HepG2 (cell line): ENCODE measurements around the gene DDRGK1. TPM values are rescaled to one million over a fixed set of nuclear protein-coding genes. Genes with fewer than 3 reads are reported as not detected.
A peak's percentile ranks its signal among the peaks of the same experiment; 100 is the strongest.

ENCODE experiments used
- CHD4 ChIP-seq: fragments of 200-600 bp; sonication (generic); IDR thresholded peaks from 2 replicates; pipeline ENCODE4 v1.7.0; 2017; ENCODE audit warnings: mild to moderate bottlenecking, low read length, borderline replicate concordance
- HDAC2 ChIP-seq: sonication (generic); formaldehyde crosslinking; IDR thresholded peaks from 2 replicates; pipeline ENCODE4 v1.4.0; 2020; ENCODE audit warnings: missing genetic modification reagents
- KDM1A ChIP-seq: IDR thresholded peaks from 2 replicates; pipeline ENCODE4 v1.6.1; 2016; ENCODE audit warnings: missing compliant biosample characterization
- KDM2A ChIP-seq: sonication (generic); formaldehyde crosslinking; IDR thresholded peaks from 2 replicates; pipeline ENCODE4 v1.4.0; 2020; ENCODE audit warnings: low read depth, missing genetic modification reagents, borderline replicate concordance
- KMT2B ChIP-seq: IDR thresholded peaks from 2 replicates; pipeline ENCODE4 v1.6.1; 2016; ENCODE audit warnings: missing genetic modification reagents, missing compliant biosample characterization
- LCORL ChIP-seq, 2 experiments: fragments of 450-650 bp in 1 of 2; sonication (generic) in 1 of 2; formaldehyde crosslinking in 1 of 2; IDR thresholded peaks; 2 replicates each; pipeline versions ENCODE4 v1.5.0 to v1.6.1; 2017 to 2020; ENCODE audit warnings: antibody characterized with exemption in 1 of 2, missing genetic modification reagents in 1 of 2
- MIER2 ChIP-seq: IDR thresholded peaks from 2 replicates; pipeline ENCODE4 v1.6.1; 2016; ENCODE audit warnings: missing biosample characterization, missing genetic modification reagents
- MLLT10 ChIP-seq: sonication (generic); formaldehyde crosslinking; IDR thresholded peaks from 2 replicates; pipeline ENCODE4 v1.4.0; 2020; ENCODE audit warnings: missing genetic modification reagents
- ONECUT2 ChIP-seq: sonication (generic); formaldehyde crosslinking; IDR thresholded peaks from 2 replicates; pipeline ENCODE4 v1.4.0; 2020; ENCODE audit warnings: missing genetic modification reagents
- PHF20 ChIP-seq: sonication (generic); formaldehyde crosslinking; IDR thresholded peaks from 2 replicates; pipeline ENCODE4 v1.5.0; 2020; ENCODE audit warnings: mild to moderate bottlenecking, missing genetic modification reagents
- PRMT3 ChIP-seq: sonication (generic); formaldehyde crosslinking; IDR thresholded peaks from 2 replicates; pipeline ENCODE4 v1.8.1; 2022; ENCODE audit warnings: low read depth, mild to moderate bottlenecking, moderate library complexity, missing genetic modification reagents, borderline replicate concordance
- SPEN ChIP-seq: sonication (generic); formaldehyde crosslinking; IDR thresholded peaks from 2 replicates; pipeline ENCODE4 v1.5.1; 2020; ENCODE audit warnings: low read depth, mild to moderate bottlenecking, missing genetic modification reagents
- TCF7 ChIP-seq: sonication (generic); IDR thresholded peaks from 2 replicates; pipeline ENCODE4 v1.6.1; 2016; ENCODE audit warnings: antibody characterized with exemption, low read depth
- TSC22D2 ChIP-seq: sonication (generic); formaldehyde crosslinking; IDR thresholded peaks from 2 replicates; pipeline ENCODE4 v1.5.1; 2020; ENCODE audit warnings: missing genetic modification reagents, mild to moderate bottlenecking, borderline replicate concordance
- ZNF614 ChIP-seq: IDR thresholded peaks from 2 replicates; pipeline ENCODE4 v1.6.1; 2018; ENCODE audit warnings: missing biosample characterization, missing genetic modification reagents, inconsistent platforms, borderline replicate concordance
- polyA plus RNA-seq, 8 experiments: library from polyadenylated mRNA; depleted of rRNA in 3 of 8; stranded (reverse) in 7 of 8; unstranded in 1 of 8; fragments of >200 nt; fragmentation: Illumina TruSeq in 4 of 8; extraction: Trizol in 4 of 8; gene quantifications; 2 replicates each; pipeline versions ENCODE4 v1.2.1 to v1.2.3, GENCODE V29; 2011 to 2016; ENCODE audit warnings: low read depth in 4 of 8, missing spikeins in 1 of 8, mixed read lengths in 1 of 8; ENCODE audit not compliant: insufficient read depth in 1 of 8
- total RNA-seq, 5 experiments: library from RNA; depleted of rRNA; stranded (reverse); fragments of >200 nt; fragmentation: Illumina TruSeq; extraction: Trizol; gene quantifications; 2 replicates each; pipeline ENCODE4 v1.2.3, GENCODE V29; 2016; ENCODE audit warnings: low read depth in 1 of 5
- TF ChIP-seq, protein P1 (sequence below): sonication (generic); formaldehyde crosslinking; conservative IDR thresholded peaks from 2 replicates; pipeline ENCODE4 v1.4.0; 2020; ENCODE audit warnings: mild to moderate bottlenecking, missing genetic modification reagents, moderate library complexity
- TF ChIP-seq, protein P2 (sequence below): sonication (generic); formaldehyde crosslinking; IDR thresholded peaks from 2 replicates; pipeline ENCODE4 v1.5.0; 2020; ENCODE audit warnings: missing genetic modification reagents
- TF ChIP-seq, protein P3 (sequence below): sonication (generic); formaldehyde crosslinking; IDR thresholded peaks from 2 replicates; pipeline ENCODE4 v1.4.0; 2020; ENCODE audit warnings: missing genetic modification reagents
- TF ChIP-seq, protein P4 (sequence below): sonication (generic); formaldehyde crosslinking; IDR thresholded peaks from 2 replicates; pipeline ENCODE4 v1.4.0; 2020; ENCODE audit warnings: missing genetic modification reagents, low read depth, mild to moderate bottlenecking, borderline replicate concordance
- TF ChIP-seq, protein P5 (sequence below): sonication (generic); formaldehyde crosslinking; IDR thresholded peaks from 2 replicates; pipeline ENCODE4 v1.4.0; 2020; ENCODE audit warnings: missing genetic modification reagents, mild to moderate bottlenecking, borderline replicate concordance

Gene DDRGK1
- total and polyA plus RNA-seq, 2 of the 13 experiments (the other 11 are each of a cell fraction or from before 2014, with no cell fraction given) = 96.7 to 149 TPM

DNA sequence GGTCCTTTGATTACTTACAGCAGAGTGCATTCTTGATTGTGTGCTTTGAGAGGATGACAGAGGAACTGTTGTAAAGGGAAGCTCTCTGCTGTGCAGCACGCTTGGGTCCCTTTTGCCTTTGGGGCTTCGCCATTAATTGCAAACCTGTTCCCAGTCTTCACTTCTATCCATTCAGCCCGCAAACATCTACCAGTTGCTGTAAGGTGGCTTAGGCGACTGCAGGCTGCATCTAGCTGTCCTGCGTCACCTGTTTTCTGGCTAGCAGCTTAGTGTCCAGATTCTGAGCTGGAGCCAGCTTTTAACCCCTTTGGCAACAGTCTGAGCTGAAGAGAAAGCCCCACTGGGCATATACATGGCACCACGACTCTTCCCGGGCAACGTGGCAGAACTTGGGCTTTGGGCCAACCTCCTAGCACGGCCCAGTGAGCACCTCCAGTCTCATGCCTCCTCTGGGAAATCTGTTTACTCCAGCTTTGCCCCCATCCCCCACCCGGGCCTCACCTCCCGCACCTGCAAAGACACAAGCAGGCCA lies 42.3 kb downstream of the DDRGK1 start (continued):
- TF ChIP-seq, protein P1, sequence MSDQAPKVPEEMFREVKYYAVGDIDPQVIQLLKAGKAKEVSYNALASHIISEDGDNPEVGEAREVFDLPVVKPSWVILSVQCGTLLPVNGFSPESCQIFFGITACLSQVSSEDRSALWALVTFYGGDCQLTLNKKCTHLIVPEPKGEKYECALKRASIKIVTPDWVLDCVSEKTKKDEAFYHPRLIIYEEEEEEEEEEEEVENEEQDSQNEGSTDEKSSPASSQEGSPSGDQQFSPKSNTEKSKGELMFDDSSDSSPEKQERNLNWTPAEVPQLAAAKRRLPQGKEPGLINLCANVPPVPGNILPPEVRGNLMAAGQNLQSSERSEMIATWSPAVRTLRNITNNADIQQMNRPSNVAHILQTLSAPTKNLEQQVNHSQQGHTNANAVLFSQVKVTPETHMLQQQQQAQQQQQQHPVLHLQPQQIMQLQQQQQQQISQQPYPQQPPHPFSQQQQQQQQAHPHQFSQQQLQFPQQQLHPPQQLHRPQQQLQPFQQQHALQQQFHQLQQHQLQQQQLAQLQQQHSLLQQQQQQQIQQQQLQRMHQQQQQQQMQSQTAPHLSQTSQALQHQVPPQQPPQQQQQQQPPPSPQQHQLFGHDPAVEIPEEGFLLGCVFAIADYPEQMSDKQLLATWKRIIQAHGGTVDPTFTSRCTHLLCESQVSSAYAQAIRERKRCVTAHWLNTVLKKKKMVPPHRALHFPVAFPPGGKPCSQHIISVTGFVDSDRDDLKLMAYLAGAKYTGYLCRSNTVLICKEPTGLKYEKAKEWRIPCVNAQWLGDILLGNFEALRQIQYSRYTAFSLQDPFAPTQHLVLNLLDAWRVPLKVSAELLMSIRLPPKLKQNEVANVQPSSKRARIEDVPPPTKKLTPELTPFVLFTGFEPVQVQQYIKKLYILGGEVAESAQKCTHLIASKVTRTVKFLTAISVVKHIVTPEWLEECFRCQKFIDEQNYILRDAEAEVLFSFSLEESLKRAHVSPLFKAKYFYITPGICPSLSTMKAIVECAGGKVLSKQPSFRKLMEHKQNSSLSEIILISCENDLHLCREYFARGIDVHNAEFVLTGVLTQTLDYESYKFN (CRISPR knock-in tag) = no peak
- no peak for TF ChIP-seq TCF7
- TF ChIP-seq PRMT3 (CRISPR knock-in tag) = no peak
- TF ChIP-seq KDM2A (CRISPR knock-in tag) = peak; percentile 69; the same call in 1 of the 2 replicates
- TF ChIP-seq, protein P2, sequence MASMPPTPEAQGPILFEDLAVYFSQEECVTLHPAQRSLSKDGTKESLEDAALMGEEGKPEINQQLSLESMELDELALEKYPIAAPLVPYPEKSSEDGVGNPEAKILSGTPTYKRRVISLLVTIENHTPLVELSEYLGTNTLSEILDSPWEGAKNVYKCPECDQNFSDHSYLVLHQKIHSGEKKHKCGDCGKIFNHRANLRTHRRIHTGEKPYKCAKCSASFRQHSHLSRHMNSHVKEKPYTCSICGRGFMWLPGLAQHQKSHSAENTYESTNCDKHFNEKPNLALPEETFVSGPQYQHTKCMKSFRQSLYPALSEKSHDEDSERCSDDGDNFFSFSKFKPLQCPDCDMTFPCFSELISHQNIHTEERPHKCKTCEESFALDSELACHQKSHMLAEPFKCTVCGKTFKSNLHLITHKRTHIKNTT (CRISPR knock-in tag) = no peak
- TF ChIP-seq, protein P3, sequence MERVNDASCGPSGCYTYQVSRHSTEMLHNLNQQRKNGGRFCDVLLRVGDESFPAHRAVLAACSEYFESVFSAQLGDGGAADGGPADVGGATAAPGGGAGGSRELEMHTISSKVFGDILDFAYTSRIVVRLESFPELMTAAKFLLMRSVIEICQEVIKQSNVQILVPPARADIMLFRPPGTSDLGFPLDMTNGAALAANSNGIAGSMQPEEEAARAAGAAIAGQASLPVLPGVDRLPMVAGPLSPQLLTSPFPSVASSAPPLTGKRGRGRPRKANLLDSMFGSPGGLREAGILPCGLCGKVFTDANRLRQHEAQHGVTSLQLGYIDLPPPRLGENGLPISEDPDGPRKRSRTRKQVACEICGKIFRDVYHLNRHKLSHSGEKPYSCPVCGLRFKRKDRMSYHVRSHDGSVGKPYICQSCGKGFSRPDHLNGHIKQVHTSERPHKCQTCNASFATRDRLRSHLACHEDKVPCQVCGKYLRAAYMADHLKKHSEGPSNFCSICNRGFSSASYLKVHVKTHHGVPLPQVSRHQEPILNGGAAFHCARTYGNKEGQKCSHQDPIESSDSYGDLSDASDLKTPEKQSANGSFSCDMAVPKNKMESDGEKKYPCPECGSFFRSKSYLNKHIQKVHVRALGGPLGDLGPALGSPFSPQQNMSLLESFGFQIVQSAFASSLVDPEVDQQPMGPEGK (CRISPR knock-in tag) = peak; percentile 35; the same call in 1 of the 2 replicates
- no peak for TF ChIP-seq LCORL (IDR thresholded peaks at IDR 0.05)
- TF ChIP-seq LCORL (CRISPR knock-in tag; IDR thresholded peaks at IDR 0.05) = no peak
- TF ChIP-seq MIER2 (CRISPR knock-in tag) = 0 out of 2 replicates have a peak, but pooled peaks have one; percentile 34
- TF ChIP-seq PHF20 (CRISPR knock-in tag) = no peak
- no peak for TF ChIP-seq KDM1A (CRISPR knock-in tag)
- TF ChIP-seq, protein P4, sequence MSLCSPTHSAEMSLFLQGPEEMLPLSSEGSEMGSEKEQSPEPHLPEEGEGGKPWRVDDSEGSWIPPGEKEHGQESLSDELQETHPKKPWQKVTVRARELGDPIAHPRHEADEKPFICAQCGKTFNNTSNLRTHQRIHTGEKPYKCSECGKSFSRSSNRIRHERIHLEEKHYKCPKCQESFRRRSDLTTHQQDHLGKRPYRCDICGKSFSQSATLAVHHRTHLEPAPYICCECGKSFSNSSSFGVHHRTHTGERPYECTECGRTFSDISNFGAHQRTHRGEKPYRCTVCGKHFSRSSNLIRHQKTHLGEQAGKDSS (CRISPR knock-in tag) = peak; percentile 55; the same call in 1 of the 2 replicates
- TF ChIP-seq ONECUT2 = no peak
- TF ChIP-seq SPEN (CRISPR knock-in tag) = peak; percentile 56; the same call in 1 of the 2 replicates
- TF ChIP-seq KMT2B = no peak
- no peak for TF ChIP-seq MLLT10
- no peak for TF ChIP-seq CHD4
- TF ChIP-seq ZNF614 (CRISPR knock-in tag) = no peak; the same call in 1 of the 2 replicates
- no peak for TF ChIP-seq HDAC2 (CRISPR knock-in tag)
- peak; percentile 57; the same call in 1 of the 2 replicates for TF ChIP-seq TSC22D2
- TF ChIP-seq, protein P5, sequence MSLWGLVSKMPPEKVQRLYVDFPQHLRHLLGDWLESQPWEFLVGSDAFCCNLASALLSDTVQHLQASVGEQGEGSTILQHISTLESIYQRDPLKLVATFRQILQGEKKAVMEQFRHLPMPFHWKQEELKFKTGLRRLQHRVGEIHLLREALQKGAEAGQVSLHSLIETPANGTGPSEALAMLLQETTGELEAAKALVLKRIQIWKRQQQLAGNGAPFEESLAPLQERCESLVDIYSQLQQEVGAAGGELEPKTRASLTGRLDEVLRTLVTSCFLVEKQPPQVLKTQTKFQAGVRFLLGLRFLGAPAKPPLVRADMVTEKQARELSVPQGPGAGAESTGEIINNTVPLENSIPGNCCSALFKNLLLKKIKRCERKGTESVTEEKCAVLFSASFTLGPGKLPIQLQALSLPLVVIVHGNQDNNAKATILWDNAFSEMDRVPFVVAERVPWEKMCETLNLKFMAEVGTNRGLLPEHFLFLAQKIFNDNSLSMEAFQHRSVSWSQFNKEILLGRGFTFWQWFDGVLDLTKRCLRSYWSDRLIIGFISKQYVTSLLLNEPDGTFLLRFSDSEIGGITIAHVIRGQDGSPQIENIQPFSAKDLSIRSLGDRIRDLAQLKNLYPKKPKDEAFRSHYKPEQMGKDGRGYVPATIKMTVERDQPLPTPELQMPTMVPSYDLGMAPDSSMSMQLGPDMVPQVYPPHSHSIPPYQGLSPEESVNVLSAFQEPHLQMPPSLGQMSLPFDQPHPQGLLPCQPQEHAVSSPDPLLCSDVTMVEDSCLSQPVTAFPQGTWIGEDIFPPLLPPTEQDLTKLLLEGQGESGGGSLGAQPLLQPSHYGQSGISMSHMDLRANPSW = no peak
